Measurements from ENCODE around the gene NEDD9.

DNA sequence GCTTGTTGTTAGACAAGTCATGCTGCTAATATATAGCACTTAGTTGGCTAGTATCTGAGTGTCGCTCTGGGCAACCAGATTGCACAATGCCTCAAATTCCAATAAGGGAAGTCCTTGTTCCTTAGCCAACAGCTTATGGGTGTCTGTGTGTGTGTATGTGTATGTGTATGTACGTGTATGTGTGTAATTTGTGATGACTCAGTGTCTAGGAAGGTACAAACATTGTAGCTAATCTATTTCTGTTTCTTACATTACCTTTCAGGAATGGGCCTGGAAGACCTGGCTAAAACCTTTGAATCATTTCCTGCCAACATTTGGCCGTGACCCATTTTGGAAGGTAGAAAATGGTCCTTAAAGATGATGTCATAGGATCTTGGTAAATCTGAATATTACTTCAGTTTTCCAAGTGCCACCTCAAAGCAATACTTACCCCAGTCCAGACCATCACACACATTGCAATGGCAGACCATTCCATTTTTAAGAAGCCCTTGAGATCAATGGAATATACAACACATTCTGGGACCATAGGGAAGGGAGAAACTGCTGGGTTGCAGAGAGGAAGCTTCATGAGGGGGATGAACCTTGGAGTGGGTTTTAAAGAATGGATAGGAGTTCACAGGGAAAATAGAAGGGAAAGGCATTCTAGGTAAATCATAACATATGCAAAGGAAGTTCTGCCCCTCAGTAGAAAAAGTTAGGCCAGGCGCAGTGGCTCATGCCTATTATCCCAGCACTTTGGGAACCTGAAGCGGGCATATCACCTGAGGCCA is 25.1 kb downstream of the NEDD9 start:
- TF ChIP-seq, protein P1, sequence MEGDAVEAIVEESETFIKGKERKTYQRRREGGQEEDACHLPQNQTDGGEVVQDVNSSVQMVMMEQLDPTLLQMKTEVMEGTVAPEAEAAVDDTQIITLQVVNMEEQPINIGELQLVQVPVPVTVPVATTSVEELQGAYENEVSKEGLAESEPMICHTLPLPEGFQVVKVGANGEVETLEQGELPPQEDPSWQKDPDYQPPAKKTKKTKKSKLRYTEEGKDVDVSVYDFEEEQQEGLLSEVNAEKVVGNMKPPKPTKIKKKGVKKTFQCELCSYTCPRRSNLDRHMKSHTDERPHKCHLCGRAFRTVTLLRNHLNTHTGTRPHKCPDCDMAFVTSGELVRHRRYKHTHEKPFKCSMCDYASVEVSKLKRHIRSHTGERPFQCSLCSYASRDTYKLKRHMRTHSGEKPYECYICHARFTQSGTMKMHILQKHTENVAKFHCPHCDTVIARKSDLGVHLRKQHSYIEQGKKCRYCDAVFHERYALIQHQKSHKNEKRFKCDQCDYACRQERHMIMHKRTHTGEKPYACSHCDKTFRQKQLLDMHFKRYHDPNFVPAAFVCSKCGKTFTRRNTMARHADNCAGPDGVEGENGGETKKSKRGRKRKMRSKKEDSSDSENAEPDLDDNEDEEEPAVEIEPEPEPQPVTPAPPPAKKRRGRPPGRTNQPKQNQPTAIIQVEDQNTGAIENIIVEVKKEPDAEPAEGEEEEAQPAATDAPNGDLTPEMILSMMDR (IDR thresholded peaks at IDR 0.05; ENCODE audit: insufficient read depth, low read length), result no peak
- TF ChIP-seq, protein P2, sequence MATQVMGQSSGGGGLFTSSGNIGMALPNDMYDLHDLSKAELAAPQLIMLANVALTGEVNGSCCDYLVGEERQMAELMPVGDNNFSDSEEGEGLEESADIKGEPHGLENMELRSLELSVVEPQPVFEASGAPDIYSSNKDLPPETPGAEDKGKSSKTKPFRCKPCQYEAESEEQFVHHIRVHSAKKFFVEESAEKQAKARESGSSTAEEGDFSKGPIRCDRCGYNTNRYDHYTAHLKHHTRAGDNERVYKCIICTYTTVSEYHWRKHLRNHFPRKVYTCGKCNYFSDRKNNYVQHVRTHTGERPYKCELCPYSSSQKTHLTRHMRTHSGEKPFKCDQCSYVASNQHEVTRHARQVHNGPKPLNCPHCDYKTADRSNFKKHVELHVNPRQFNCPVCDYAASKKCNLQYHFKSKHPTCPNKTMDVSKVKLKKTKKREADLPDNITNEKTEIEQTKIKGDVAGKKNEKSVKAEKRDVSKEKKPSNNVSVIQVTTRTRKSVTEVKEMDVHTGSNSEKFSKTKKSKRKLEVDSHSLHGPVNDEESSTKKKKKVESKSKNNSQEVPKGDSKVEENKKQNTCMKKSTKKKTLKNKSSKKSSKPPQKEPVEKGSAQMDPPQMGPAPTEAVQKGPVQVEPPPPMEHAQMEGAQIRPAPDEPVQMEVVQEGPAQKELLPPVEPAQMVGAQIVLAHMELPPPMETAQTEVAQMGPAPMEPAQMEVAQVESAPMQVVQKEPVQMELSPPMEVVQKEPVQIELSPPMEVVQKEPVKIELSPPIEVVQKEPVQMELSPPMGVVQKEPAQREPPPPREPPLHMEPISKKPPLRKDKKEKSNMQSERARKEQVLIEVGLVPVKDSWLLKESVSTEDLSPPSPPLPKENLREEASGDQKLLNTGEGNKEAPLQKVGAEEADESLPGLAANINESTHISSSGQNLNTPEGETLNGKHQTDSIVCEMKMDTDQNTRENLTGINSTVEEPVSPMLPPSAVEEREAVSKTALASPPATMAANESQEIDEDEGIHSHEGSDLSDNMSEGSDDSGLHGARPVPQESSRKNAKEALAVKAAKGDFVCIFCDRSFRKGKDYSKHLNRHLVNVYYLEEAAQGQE (IDR thresholded peaks at IDR 0.05; ENCODE audit: insufficient replicate concordance, low read depth), result no peak

Data from HL-60 (cell line).